GM12872 (cell line): ENCODE measurements around the gene TSHZ3.

Experiments used
- CTCF ChIP-seq: IDR thresholded peaks from 3 replicates; pipeline ENCODE4 v1.5.1; 2011; ENCODE audit warnings: low read depth, mild to moderate bottlenecking, low read length, moderate library complexity; ENCODE audit not compliant: insufficient read depth

TSHZ3 gene

DNA sequence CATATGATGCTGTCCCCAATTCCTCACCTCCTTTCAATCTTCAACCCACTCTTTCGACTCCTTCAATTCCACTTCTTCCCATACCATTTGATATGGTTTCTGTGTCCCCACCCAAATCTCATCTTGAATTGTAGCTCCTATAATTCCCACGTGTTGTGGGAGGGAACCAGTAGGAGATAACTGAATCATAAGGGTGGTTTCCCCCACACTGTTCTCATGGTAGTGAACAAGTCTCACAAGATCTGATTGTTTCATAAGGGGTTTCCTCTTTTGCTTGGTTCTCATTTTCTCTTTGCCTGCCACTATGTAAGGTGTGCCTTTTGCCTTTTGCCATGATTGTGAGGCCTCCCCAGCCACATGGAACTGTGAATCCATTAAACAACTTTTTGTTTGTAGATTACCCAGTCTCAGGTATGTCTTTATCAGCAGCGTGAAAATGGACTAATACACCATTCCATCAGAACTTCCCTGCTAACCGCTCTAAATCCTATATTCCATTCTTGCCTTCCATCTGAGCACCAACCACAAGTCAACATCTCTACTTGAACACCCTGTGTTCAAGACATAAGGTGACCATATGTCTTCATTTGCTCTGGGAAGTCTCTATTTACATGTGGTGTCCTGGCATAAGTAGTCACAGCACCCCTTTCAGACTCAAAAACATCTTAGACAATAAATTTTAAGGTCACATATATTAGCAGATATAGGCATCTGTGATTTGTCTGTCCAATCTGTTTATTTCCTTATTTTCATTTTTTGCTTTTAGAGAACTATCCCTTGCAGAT lies 122.9 kb downstream of the TSHZ3 start:
- TF ChIP-seq CTCF, result no peak
